HG02870 (cell line): ENCODE results near the gene MTFR1L.

ENCODE experiments used
- ATAC-seq: cut with Tn5 transposase; IDR thresholded peaks from one replicate; pipeline ENCODE4 v1.9.1; 2021; ENCODE audit warnings: mild to moderate bottlenecking, moderate library complexity; ENCODE audit not compliant: unreplicated experiment

MTFR1L gene

DNA sequence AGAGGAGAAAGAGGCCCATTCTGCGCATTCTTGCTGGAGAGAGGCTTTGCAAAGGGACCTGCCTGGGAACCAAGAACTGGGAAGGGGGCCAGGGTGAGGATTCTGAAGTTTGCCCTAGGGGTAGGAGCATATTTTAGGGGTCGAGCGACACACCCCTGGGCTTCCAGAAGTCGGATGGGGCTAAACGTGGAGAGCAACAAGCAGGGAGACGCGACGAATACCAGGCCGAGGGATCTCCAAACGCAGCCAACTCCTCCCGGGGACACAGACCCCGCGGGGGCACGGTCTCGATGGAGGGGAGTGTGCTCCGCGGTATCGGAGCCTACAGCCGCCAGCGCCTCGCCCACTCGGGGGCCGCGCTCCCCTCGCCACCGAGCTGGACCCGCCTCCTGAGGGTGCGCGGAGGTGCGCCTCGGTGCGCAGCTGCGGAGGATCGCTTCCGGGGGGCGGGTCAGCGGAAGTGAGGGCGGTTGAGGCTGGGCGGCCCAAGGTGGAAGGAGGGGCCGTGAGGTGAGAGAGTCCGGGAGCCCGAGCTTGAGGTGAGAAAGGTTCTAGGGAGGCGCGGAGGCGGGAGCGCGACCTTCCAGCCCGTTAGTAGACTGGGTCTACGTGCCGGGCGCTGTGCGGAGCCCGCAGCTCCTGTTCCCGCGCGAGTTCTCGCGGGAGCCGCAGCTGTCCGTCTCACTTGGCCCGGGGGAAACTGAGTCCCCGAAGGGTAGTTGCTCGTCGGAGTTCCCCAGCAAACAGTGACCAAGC lies at the start of gene MTFR1L:
TSS of gene MTFR1L (plus strand) at position 464 of the 756 bp plus-strand sequence. CDS start 3,151 bp downstream, outside the sequence.
- peak; percentile 81 for ATAC-seq

DNA sequence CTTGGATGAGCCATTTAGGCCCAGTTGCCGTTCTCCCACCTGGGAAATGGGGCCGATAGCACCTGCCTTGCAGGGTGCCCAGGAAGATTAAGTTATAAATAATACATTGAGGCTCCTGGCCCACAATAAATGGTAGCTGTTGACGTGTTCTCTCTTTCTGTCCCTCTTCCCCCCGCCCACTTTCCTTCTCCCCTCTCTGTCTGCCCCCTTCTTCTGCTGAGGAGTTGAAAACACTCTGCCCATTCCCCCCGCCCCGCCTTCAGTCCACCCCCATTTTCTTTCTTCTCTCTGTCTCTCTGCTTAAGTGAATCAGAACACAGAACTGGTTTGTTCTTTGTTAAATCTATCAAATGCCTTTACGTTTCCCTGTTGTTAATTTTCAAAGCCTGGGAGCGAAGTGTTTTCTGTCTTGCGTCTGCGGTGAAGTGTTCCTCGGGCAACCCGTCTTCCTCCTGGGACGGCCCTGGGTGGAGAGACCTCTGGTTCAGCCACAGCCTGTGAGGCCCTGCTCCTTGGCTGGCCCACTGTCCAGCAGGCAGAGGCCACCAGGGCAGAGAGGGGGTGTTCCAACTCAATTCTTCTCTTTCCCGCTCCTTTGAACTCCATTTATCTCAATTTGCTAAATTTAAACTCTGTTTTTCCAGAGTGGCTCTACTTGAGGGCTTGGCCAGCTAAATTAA lies 49.1 kb upstream of the MTFR1L start:
- ATAC-seq: no peak

DNA sequence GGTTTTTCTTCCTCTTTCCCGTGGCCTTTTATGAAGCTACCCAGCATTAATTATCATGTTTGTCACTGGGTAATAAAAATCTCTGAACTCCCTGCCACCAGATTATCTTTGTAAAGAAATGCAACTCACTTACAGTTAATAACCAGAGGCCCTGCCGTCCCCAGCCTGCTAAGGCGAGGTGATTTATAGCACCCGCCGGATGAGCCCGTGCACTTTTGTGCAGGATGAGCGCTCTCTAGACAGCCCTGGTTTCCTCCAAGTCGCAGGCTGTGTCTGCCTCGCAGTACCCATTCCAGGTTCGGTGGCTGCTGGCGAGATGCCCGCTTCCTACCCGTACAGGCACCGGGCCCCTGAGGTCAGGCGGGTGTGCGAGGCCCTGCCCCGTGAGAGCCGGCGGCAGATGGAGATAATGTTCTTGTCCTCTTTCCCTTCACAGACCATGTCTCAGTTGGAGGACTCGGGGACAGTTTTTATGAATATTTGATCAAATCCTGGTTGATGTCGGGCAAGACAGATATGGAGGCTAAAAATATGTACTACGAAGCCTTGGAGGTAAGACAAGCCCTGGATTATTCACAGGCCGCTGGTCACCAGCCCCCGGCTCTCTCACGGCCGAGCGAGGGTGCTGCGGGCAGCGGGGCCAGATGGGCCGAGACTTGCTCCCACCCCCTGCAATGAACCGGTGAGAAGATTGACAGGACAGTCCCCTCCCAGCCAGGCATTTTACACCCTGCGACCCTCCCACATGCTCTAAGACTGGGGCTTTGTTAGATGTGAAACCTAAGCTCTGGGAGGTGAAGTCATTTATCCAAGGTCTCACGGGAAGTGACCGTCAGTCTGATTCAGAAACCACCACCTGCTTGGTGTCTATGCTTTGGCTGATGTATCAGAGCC lies 48.3 kb upstream of the MTFR1L start:
- ATAC-seq: no peak

DNA sequence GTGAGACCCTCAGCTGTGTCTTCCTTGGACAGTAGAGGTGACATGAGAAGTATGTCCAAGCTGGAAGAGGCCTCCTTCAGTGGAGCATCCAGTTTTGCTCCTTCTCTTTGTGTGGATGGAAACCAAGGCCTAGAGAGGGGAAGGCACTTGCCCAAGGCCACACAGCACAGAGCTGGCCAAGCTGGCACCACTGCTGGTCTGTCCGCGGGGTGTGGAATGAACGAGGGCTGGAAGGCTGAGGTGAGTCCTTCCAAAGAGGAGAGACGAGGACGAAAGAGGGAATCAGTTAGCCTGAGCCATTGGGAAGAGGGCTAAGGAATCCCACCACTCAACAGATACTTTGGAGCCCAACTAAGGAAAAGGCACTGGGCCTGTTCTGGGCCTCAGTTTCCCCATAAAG lies 47.6 kb upstream of the MTFR1L start:
- no peak for ATAC-seq

DNA sequence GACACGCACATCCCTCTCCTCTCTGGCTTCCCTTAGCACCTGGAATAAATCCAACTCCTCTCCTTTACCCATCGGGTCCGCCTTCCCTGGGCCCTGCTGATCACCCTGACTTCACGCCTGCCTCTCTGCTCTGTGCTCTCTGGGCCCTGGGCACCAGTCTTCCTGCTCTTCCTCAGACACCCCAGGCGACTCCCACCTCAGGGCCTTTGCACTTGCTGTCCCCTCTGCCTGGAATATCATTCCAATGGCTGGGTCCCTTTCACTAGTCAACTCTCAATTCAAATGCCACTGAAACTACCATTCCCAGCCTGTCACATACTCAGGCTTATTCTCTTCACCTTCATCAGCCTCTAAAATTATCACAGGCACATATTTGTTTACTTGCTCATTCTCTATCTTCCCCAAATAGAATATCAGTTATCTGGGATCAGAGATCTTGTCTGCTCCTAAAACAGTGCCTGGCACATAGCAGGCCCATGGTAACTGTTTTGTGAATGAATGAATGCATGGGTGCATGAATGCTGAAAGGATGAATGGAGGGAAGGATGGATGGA lies 47.0 kb upstream of the MTFR1L start:
- ATAC-seq: no peak

DNA sequence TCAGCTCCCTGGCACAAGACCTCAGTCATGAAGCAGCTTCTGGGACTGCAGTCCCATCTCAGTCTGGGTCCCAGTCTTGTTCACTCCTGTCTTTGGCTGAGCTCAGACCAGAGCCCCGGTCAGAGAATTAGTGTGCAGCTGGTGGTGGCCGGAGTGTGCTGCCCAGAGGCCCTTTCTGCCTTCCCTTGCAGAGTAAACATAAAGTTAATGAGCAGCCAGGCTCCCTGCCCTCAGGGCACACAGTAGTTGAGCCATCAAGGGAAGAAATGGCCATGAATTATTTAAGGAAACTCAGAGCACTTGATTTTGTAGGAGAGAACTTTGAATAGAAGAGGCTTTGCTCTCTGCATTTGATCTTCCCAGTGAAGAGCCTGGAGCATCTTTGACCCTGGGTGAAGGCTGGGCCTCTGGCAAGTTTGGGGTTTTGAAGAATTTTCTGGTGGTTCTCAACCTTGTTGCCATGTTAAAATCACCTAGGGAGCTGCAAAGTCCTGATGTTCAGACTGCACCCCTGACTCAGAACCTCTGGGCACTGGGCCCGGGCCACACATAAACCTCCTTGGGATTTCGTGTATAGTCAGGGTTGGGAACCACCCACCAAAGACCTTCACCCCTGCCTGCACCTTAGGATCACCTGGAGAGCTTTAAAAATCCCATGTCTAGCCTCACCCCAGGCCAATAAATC lies 46.2 kb upstream of the MTFR1L start:
- no peak for ATAC-seq

DNA sequence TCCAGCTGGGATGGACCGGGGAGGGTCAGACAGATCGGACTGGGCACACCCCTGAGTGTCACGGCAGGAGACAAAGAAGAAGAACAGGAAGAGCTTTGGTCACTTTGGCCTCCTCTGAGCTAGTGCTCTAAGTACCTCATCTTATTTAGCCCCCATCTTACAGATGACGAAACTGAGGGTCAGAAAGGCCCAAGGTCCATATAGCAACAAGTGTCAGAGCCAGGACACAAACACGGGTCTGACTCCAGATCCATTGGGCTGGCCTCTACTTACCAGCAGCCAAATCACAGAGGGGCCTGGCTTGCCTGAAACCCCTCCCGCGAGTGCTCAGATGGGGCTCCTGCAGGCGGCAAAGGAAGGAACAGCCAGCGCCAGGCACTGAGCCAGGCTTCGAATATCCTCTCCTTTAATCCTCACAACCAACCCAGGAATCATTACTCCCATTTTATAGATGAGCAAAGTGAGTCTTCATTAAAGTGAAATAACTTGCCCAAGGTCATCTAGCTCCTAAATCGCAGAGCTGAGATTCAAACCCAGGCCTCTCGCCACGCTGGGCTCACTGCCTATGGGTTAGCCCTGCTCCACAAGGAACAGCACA lies 45.4 kb upstream of the MTFR1L start:
- no peak for ATAC-seq

DNA sequence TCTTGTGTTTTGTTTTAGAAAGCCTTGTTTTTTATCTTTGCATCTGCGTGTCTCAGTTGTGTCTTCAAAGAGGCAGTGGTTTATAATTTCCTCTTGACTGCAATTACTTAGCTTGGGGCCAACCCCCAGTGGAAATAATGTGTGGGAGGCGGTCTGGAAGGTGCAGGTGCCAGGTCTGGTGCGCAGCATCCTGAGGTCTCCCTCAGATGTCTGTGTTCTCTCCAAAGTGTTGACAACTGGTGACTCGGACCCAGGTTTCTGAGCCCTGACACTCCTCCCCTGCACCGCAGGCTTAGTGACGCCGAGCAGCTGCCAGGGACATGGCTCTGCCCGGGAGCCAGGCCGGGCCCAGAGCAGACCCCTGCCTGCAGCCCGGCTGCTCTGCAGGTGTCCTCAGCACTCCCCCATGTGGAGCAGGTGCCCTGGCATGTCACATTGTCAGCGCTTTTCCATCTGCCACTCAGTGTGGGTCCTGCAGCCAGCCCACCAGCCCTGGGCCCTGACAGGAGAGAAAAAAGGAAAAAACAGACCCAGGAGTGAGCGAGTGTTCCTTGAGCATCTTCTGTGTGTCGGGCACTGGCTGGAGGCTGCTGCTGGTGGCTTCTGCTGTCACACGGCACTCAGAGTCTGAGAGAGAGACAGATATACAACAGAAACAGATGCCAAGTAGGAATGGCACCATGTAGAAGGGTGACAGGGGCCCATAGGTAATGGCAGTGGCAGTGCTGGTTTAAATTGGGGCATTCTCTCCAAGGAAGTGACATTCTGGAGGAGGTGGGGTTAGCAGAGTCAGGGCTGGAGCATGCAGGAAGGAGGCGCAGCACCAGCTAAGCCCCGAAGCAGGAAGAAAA lies 44.6 kb upstream of the MTFR1L start:
- ATAC-seq: no peak

DNA sequence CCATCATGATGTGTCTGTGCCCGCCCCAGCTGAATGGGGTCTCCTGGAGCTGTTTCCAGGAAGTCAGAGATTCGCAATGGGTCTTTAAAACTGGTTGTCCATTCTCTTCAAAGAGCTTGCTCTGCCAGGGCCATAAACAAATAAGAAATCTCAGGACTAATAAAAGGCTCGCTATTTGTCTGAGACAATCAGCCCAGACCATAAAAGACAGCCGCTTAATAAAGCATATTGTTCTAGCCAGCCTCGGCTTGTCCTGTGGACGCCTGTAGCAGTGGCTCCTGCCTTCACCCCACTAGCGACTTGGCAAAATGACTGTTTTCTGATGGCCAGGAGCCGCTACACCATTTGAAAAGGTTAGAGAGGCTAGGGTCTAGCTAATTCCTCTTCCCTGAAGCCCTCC lies 40.4 kb upstream of the MTFR1L start:
- ATAC-seq: no peak

DNA sequence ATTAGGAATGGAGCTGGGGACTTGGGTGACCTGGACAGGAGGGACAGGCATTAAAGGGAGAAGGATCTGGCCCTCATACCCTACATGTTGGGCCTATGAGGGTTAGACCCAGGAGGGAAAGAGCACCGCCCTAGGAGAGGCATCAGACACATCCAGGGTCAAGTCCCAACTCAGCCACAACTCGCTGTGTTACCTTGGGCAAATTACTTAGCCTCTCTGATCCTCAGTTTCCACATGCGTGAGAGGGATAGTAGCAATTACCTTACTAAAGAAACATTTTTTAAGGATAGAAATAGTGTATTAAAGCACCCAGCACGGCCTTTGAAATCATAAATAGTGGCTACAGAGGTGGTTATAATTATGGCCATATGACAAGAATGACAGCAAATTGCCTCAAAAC lies 39.9 kb upstream of the MTFR1L start:
- no peak for ATAC-seq

DNA sequence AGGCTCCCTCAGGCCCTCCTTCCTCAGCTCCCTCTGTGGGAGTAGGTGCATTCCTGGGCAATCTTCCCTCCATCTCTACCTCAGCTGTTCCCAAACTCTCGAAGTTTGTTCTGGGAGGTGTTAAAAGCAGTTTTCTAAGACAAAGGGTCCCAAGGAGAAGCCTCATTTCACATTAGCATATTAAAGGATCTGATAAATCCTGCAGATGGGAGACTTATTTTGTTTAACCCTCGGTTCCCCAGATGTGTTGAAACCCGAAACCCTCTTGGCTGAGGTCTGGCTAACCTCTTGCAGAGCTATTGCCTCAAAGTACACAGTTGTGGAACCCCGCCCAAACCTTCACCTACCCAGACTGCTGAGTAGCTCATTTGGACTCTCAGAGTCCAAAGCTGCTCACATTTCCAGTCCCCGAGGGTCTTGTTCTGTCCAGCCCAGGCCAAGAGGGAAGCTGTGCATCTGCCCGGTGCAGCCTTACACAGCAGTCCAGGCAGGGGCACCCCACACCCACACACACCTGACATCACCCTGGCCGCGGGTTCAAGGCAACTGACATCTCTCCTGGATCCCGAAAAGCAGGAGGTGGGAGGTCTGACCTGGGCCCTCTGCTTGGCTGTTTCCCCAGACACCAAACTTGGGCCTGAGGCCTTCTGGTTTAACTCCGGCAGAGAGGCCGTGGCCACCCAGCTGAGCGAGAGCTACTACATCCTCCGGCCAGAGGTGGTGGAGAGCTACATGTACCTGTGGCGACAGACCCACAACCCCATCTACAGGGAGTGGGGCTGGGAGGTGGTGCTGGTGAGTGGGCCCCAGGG lies 39.2 kb upstream of the MTFR1L start:
- ATAC-seq: no peak

DNA sequence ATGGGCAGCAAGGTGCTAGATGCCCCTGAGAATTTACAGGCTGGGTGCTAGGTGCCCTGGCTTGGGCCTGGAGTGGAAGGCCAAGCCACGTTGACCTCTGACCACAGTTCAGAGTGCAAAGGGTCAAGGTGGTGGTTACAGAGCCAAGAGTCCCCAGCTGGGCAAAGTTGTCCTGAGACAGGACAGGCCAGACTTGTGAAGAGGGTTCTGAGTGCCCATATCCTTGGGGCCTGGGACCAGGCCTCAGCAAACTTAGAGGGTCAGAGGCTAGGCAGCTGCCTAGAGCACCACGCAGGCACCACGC lies 38.7 kb upstream of the MTFR1L start:
- no peak for ATAC-seq

DNA sequence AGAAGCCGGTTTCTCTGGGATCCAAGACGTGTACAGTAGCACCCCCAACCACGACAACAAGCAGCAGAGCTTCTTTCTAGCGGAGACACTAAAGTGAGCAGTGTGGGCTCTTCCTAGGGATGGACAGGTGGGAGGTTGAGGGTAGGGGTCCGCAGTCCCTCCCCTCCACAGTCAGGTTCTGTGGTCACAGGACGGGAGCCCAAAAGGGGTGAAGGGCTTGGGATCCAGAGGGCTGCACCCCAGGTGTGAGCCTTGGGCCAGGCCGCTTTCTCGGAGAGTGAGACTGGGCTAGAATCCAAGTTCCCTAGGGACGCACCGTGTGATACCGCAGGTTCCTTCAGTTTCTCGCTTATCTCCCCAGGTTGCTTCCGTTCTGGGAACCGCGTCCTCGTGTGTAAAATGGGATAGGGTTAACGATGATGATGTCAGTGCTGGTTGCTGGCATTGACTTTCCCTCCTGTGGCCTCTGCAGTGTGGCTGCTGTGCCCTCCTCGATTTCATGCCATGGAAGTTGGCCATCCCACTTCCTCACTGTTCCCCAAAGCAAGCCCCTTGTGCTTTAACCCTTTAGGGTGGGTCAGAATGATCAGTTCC lies 37.0 kb upstream of the MTFR1L start:
- no peak for ATAC-seq

DNA sequence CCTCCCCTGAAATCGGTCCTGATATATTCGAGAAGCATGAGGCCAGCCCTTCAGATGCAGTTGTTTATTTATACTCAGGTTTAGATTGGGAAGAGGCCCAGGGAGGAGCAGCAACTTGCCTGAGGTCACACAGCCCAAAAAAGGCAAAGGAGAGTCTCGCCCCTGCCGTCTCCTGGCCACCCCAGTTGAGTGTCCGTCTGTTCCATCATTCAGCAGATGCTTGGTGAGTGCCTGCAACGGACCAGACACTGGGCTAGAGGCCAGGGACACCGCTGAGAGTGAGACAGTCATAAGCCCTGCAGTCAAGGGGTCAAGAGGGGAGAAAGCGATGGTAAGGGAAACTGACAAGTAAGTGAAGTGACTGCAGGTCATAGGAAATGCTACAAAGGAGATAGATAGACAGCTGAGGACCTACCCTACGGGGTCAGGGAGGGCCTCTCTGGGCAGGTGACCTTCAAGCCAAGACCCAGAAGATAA lies 35.1 kb upstream of the MTFR1L start:
- ATAC-seq: no peak

DNA sequence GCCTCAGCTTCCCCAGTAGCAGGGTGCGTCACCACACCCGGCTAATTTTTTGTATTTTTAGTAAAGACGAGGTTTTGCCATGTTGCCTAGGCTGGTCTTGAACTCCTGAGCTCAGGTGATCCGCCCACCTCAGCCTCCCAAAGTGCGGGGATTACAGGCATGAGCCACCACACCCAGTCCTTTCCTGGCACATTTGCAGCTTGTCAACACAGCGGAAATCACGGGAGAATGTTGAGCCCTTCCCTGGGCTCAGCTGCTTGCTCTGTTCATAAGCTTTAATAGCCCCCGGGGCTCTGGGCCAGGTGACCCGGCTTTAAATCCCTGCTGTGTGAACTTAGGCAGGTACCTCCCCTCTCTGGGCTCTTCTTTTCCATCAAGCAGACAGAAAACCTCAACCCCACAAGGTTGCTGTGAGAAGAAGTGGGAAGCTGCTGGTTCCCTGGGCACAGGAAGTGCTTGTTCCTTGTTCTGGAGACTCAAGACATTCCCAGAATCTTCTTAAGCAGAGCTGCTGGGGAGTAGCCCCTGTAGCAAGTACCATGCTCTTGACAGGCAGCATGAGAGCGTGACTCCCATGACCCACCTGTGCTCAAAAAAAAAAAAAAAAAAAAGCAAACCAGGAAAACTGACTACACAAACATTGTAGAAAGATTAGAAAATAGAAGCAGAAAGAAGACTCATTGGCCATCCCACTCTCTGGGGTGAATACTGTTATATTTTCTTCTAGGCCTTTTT lies 34.3 kb upstream of the MTFR1L start:
- ATAC-seq: no peak

DNA sequence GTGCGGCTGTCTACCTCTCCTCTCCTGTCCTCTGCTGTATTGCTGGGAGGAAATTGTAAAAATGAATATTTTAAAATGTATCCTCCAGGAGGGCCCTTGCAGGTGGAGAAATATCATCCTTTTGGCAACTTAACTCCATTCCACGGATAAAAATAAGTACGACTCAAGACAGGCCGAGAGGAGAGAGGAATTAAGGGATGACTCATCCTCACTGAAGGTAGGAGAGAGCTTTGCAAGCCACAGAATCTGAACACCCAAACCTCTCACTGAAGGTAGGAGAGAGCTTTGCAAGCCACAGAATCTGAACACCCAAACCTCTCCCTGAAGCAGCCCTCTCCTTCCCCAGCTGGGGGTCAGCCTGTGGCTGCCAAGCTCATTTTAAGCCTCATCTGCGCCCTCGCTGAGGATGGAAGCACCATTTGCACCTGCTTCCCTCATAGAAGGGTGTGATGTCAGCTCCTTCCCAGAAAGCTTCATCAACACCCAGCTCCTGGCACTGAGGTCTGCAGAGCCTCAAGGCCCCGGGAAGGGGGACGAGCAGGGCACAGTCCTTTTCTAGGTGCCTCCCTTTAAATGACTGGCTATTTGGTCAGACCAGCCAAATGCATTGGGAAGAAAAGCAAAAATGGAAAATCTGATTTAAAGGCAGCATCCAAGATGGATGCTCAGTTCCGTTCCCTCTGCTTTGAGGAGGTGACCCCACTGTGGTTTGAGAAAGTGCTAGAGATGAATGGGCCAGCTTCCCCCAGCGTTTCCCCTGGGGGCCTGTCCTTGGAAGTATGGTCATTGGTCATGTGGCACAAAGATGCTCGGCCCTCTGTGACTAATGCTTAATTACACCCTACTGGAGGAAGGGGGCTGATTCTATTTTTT lies 32.6 kb upstream of the MTFR1L start:
- no peak for ATAC-seq

DNA sequence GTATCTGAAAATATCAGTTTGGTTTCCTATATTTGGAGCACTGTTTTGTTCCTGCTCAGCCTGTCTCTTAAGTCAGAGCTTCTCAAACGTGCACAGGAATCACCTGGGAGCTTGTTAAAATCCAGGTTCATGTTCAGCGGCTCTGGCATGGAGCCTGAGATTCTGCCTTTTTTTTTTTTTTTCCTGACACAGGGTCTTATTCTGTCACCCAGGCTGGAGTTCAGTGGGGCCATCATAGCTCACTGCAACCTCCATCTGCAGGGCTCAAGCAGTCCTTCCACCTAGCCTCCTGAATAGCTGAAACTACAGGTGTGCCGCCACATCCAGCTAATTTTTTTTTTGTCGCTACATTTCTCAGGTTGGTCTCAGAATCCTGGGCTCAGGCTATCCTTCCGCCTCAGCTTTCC lies 32.0 kb upstream of the MTFR1L start:
- no peak for ATAC-seq
